KOPT-K1 (cell line): Measurements from ENCODE around the gene PMVK.

Experiments
- H3K27ac ChIP-seq: fragments of 200-600 bp; sonication (generic); 2 replicates; pipeline ENCODE4 v1.5.1; 2016; ENCODE audit warnings: antibody characterized with exemption, mild to moderate bottlenecking, low read depth, low read length; ENCODE audit not compliant: poor library complexity, severe bottlenecking
- H3K36me3 ChIP-seq: fragments of 200-600 bp; sonication (generic); 2 replicates; pipeline ENCODE4 v1.5.1; 2017; ENCODE audit warnings: antibody characterized with exemption, mild to moderate bottlenecking, low read length, moderate library complexity; ENCODE audit not compliant: insufficient read depth
- H3K9me3 ChIP-seq: fragments of 200-600 bp; sonication (generic); 2 replicates; pipeline ENCODE4 v1.5.1; 2017; ENCODE audit warnings: antibody characterized with exemption, low read length, mild to moderate bottlenecking; ENCODE audit not compliant: insufficient read depth, poor library complexity, severe bottlenecking

PMVK gene

GRCh38 chr1:154944401-154945159, 8.1 kb upstream of the PMVK start:
- Histone ChIP-seq H3K9me3 (no peaks in the 10 kb centered on the region), H3K36me3 (peaks cover 41% of the 10 kb centered on the region), H3K27ac (peak overlapping the region; percentile 11)

DNA sequence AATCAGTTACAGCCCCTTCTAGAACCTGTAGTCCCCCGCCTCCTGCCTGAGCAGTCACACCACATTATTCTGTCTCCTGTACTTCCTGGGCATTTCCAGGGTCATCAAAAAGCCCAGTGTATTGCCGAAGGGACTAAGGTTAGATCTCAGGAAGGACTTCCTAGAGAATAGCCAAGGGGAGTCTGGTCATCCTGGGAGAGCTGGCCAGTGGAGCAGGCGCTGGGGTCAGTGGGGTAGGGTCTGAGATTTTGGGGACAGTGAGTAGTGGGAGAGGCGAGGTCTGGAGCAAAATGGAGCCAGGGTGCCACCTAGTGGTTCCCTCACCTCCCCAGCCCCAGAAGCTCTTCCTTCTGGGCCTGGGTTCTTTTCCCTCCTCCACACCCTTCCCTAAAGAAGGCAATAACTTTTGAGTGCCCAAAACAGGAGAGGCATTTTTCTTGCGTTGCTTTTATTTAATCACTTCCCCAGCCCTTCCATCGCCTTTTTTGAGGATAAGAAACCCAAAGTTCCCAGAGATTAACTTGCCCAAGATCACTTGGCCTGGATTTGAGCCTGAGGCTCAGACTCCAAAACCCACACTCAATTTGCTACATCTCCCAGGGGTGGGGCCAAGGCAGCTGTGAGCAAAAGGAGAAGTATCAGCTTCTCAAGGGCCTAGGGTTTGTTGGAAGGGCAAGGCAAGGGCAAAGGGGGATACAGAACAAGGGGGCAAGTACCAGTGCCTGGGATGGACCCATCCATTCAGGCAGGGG, 7.3 kb upstream of the PMVK start:
- Histone ChIP-seq H3K27ac (peak overlapping the region; percentile 92), H3K9me3 (no peaks in the 10 kb centered on the region), H3K36me3 (peaks cover 41% of the 10 kb centered on the region)

- Histone ChIP-seq H3K27ac (peak overlapping the region; percentile 92), H3K36me3 (peaks cover 23% of the 10 kb centered on the region), H3K9me3 (no peaks in the 10 kb centered on the region)
Measured at GRCh38 chr1:154941333-154942013, 5.0 kb upstream of the PMVK start.

- Histone ChIP-seq H3K9me3 (no peaks in the 10 kb centered on the region), H3K27ac (peak overlapping the region; percentile 92), H3K36me3 (peaks cover 15% of the 10 kb centered on the region)
Measured at GRCh38 chr1:154940651-154941194, 4.2 kb upstream of the PMVK start.

DNA sequence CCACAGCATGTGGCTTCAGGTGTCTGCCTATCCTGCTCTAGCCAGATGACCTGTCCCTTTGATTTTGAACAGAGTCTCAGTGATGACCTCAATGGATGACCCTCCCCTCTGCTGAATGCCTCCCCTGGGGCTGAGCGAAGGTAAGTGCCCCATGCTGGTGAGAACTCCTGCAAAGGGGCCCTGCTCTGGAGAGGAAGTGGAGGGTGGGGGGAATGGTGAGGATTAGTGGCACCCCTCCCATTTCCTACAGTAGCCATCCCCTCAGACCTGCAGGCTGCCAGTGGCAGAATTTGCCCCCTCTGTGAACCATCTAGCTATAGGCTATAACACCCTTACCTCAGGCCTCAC, 3.7 kb upstream of the PMVK start:
- Histone ChIP-seq H3K27ac (peak overlapping the region; percentile 92), H3K9me3 (no peaks in the 10 kb centered on the region), H3K36me3 (peaks cover 10% of the 10 kb centered on the region; the same call in 1 of the 2 replicates)

- H3K27ac ChIP-seq = no peak overlapping the region
- H3K9me3 ChIP-seq = no peaks in the 10 kb centered on the region
- no peaks in the 10 kb centered on the region for H3K36me3 ChIP-seq
Measured at GRCh38 chr1:154938604-154939399, 2.3 kb upstream of the PMVK start.

- H3K27ac ChIP-seq = peak overlapping the region; percentile 92
- no peaks in the 10 kb centered on the region for H3K9me3 ChIP-seq
- H3K36me3 ChIP-seq = no peaks in the 10 kb centered on the region
Measured at GRCh38 chr1:154937988-154938386, 1.5 kb upstream of the PMVK start.

DNA sequence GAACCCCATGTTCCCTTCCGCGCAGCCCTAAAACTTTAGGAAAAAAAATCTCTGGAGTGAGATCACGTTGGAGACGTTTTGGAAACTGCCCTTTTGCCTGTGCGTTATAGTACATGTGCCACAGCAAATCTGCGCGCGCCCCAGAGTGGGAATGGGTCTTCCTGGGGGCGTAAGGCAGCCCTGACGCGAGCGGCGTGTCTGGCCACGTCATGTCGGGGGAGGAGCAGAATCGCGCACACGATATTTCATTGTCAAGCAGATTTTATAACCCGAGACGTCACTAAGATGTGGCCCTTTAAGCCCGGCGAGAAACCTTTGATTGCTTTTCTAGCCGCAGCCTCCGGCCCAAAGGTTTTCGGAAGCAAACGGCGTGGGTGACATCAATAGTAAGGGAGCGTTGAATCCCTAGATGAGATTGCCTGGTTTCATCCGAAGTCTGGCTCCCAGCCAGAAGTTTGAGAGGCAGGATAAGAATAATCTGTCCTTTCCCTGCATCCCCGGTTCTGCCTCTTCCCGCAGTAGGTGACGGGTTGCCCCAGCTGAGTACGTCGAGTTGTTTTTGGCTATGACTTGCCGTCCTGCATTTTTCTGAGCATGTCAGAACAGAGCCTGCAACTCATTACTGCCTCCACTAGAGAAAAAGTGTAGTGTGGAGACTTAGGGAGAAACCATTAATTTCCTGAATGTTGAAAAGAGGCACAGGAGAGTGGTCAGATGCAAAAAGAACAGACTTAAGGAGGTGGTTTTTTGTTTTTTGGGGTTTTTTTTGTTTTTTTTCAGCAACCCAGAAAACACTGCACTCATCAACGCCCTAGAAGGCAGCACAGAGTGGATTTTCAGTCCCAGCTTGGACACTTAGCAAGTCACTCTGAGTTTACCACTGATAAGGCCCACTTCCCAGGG, 817 bp upstream of the PMVK start:
- Histone ChIP-seq H3K36me3 (no peaks in the 10 kb centered on the region), H3K27ac (peak overlapping the region; percentile 92), H3K9me3 (no peaks in the 10 kb centered on the region)

- Histone ChIP-seq H3K36me3 (peaks cover 13% of the 10 kb centered on the region; the same call in 1 of the 2 replicates), H3K27ac (peak overlapping the region; percentile 92)
Measured at GRCh38 chr1:154935749-154936554, 567 bp downstream of the PMVK start.

GRCh38 chr1:154934358-154934948, 2.1 kb downstream of the PMVK start:
- peaks cover 24% of the 10 kb centered on the region; the same call in 1 of the 2 replicates for H3K36me3 ChIP-seq
- no peaks in the 10 kb centered on the region for H3K9me3 ChIP-seq
- H3K27ac ChIP-seq = no peak overlapping the region

More at GRCh38 chr1:154935749-154936554, 567 bp downstream of the PMVK start:
- H3K9me3 ChIP-seq = no peaks in the 10 kb centered on the region

DNA sequence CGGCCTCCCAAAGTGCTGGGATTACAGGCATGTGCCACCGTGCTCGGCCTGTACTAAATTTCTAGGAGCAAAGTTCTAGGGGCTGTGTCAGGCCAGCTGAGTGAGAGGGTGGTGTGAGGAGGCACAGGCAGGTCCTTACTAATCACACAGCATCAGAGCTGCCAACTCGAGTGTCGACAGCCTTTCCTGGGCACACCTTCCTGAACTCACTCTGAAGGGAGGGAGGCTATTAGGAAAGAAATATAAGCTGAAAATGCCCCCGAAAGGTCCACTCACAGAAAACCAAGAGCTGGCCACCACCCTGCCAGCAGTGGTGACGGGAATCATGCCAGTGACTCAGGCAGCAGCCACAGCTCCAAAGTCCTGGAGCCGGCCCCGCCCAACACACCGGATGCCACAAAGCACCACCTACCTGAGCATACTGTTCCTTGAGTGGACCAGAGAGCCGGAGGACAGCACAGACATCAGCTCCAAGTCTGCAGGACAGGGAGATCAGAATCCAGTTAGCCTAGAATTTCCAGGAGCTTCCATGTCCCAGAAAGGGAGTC, 4.5 kb downstream of the PMVK start:
- H3K27ac ChIP-seq = no peak overlapping the region
- peaks cover 44% of the 10 kb centered on the region; the same call in 1 of the 2 replicates for H3K36me3 ChIP-seq
- H3K9me3 ChIP-seq = no peaks in the 10 kb centered on the region

DNA sequence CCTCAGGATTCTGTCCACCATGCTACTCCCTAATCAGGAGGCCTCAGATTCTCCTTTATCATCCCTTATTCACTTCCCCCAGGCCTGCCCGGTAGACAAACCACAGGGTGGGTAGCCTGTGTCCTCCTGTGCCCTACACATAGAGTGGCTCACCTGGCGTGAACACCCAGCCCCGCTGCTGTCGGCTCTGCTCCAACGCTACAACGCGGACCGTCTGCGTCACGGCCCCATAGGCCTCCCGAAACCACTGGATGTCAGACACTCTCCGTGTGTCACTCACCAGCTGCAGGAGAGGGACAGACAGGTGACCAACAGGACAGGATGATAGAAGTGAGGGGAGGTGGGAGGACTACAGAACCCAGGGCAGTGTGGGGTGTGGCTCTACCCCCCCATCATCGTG, 10.3 kb downstream of the PMVK start:
- Histone ChIP-seq H3K36me3 (peaks cover 72% of the 10 kb centered on the region), H3K27ac (no peak overlapping the region), H3K9me3 (no peaks in the 10 kb centered on the region)
